NCI-H345 treated with DMSO at 0.1 percent for 48 hours (cell line): ENCODE results near the gene CPAMD8.

Experiments used
- DNase-seq: peaks from one replicate; lab custom pipeline; 2025; ENCODE audit not compliant: unreplicated experiment; lab: John Stamatoyannopoulos, UW

CPAMD8 gene

GRCh38 chr19:17026706-17027534 lies at the start of gene CPAMD8:
Gene CPAMD8, minus strand, starts transcription at chr19:17026810. Its CDS starts 168 bp downstream, at chr19:17026642.
- DNase-seq = no peak

- no peak for DNase-seq
Measured at GRCh38 chr19:17075864-17076542, 49.4 kb upstream of the CPAMD8 start.

GRCh38 chr19:17075035-17075863 lies 48.6 kb upstream of the CPAMD8 start, which contains the start of the genes HAUS8 and MYO9B:
Gene HAUS8, minus strand, starts transcription at chr19:17075452. Its CDS starts 30 bp downstream, at chr19:17075422.
Gene MYO9B, plus strand, starts transcription at chr19:17075777. Its CDS starts 25,941 bp downstream, at chr19:17101718.
- peak; percentile 87 for DNase-seq

- no peak for DNase-seq
Measured at GRCh38 chr19:17074634-17075034, 48.0 kb upstream of the CPAMD8 start.

GRCh38 chr19:17073869-17074633 lies 47.4 kb upstream of the CPAMD8 start:
- DNase-seq = peak; percentile 23

GRCh38 chr19:17070912-17071311 lies 44.3 kb upstream of the CPAMD8 start:
- no peak for DNase-seq

GRCh38 chr19:17070421-17070820 lies 43.8 kb upstream of the CPAMD8 start:
- DNase-seq = no peak

GRCh38 chr19:17069193-17069592 lies 42.6 kb upstream of the CPAMD8 start:
- no peak for DNase-seq

- DNase-seq = no peak
Measured at GRCh38 chr19:17063428-17063827, 36.8 kb upstream of the CPAMD8 start.

- no peak for DNase-seq
Measured at GRCh38 chr19:17061691-17062090, 35.1 kb upstream of the CPAMD8 start.

GRCh38 chr19:17061205-17061604 lies 34.6 kb upstream of the CPAMD8 start:
- DNase-seq = no peak

- DNase-seq = no peak
Measured at GRCh38 chr19:17060802-17061201, 34.2 kb upstream of the CPAMD8 start.

GRCh38 chr19:17058236-17058635 lies 31.6 kb upstream of the CPAMD8 start:
- no peak for DNase-seq

GRCh38 chr19:17055636-17056035 lies 29.0 kb upstream of the CPAMD8 start:
- no peak for DNase-seq

GRCh38 chr19:17054746-17055145 lies 28.1 kb upstream of the CPAMD8 start:
- DNase-seq = no peak

GRCh38 chr19:17052439-17052838 lies 25.8 kb upstream of the CPAMD8 start:
- DNase-seq = no peak

- DNase-seq = no peak
Measured at GRCh38 chr19:17049711-17050280, 23.2 kb upstream of the CPAMD8 start.

- no peak for DNase-seq
Measured at GRCh38 chr19:17048885-17049453, 22.4 kb upstream of the CPAMD8 start.

- no peak for DNase-seq
Measured at GRCh38 chr19:17045907-17046502, 19.4 kb upstream of the CPAMD8 start.
